GM21786 (cell line): ENCODE data around the gene LMOD2.

Source experiments
- ATAC-seq: cut with Tn5 transposase; IDR thresholded peaks from one replicate; pipeline ENCODE4 v1.9.1; 2021; ENCODE audit not compliant: unreplicated experiment

The LMOD2 gene

GRCh38 chr7:123666492-123666891 lies 10.8 kb downstream of the LMOD2 start:
- ATAC-seq: no peak

- no peak for ATAC-seq
These were observed 13.8 kb downstream of the LMOD2 start for GRCh38 chr7:123669485-123669884.

- no peak for ATAC-seq
These were observed 17.6 kb downstream of the LMOD2 start for GRCh38 chr7:123673137-123673732.

GRCh38 chr7:123673752-123674398 lies 18.2 kb downstream of the LMOD2 start:
- ATAC-seq: no peak

GRCh38 chr7:123674399-123675180 lies 18.9 kb downstream of the LMOD2 start:
- ATAC-seq: no peak

- no peak for ATAC-seq
These were observed 19.5 kb downstream of the LMOD2 start for GRCh38 chr7:123675181-123675473.

GRCh38 chr7:123677061-123677715 lies 21.5 kb downstream of the LMOD2 start:
- no peak for ATAC-seq

- ATAC-seq: no peak
These were observed 23.9 kb downstream of the LMOD2 start for GRCh38 chr7:123679614-123680013.

- ATAC-seq: no peak
These were observed 24.9 kb downstream of the LMOD2 start for GRCh38 chr7:123680580-123680979.

GRCh38 chr7:123681561-123681960 lies 25.9 kb downstream of the LMOD2 start:
- no peak for ATAC-seq

GRCh38 chr7:123682690-123683089 lies 27.0 kb downstream of the LMOD2 start:
- ATAC-seq: peak; percentile 66

GRCh38 chr7:123687161-123687560 lies 31.5 kb downstream of the LMOD2 start:
- ATAC-seq: no peak

GRCh38 chr7:123687727-123688126 lies 32.1 kb downstream of the LMOD2 start:
- ATAC-seq: no peak

GRCh38 chr7:123689250-123689649 lies 33.6 kb downstream of the LMOD2 start:
- no peak for ATAC-seq

GRCh38 chr7:123690550-123690949 lies 34.9 kb downstream of the LMOD2 start:
- no peak for ATAC-seq

- ATAC-seq: no peak
These were observed 36.8 kb downstream of the LMOD2 start for GRCh38 chr7:123692471-123692877.

GRCh38 chr7:123695944-123696677 lies 40.4 kb downstream of the LMOD2 start:
- ATAC-seq: no peak

GRCh38 chr7:123705211-123705901 lies 49.7 kb downstream of the LMOD2 start:
- ATAC-seq: no peak

GRCh38 chr7:123709525-123709924 lies 53.9 kb downstream of the LMOD2 start:
- ATAC-seq: no peak

- no peak for ATAC-seq
These were observed 55.0 kb downstream of the LMOD2 start for GRCh38 chr7:123710683-123711082.
